ENCODE data around the gene EPDR1. TPM values are rescaled to one million over a fixed set of nuclear protein-coding genes. Genes with fewer than 3 reads are reported as not detected.

The EPDR1 gene
- total and polyA plus RNA-seq, 2 of the 4 experiments (the other 2 are of a cell fraction): under 0.01 to 0.09 TPM

- no peak overlapping the region for H3K23ac ChIP-seq (ENCODE audit: low read depth, low read length)
- no peak overlapping the region for H4K91ac ChIP-seq (ENCODE audit: insufficient read depth, low read depth, low read length)
- no peak overlapping the region for H2AK9ac ChIP-seq (replicated peaks; ENCODE audit: low read depth, low read length, poor library complexity)
- ATAC-seq (ENCODE audit: low read depth) (no peak), DNase-seq (no peak)
- no peak overlapping the region for H3K56ac ChIP-seq (ENCODE audit: extremely low read depth, insufficient read depth, low read length)
- H3K9me1 ChIP-seq (ENCODE audit: insufficient read depth, low read length): no peaks in the 10 kb centered on the region
- H3K79me1 ChIP-seq (ENCODE audit: low read depth in 1 of 2, low read length in 2 of 2): no peaks in the 10 kb centered on the region
- no peaks in the 10 kb centered on the region for H4K20me1 ChIP-seq (ENCODE audit: insufficient read depth, low read length)
- in situ Hi-C loops (cut with MboI; ENCODE audit: low sequenced_read_pairs): no loop called here
- H4K5ac ChIP-seq (ENCODE audit: low read depth, low read length): no peak overlapping the region
- ChIA-PET CTCF (no interaction called here), POLR2A (ENCODE audit: unreplicated experiment) (no interaction called here)
- H2AK5ac ChIP-seq (ENCODE audit: low read depth, low read length): no peak overlapping the region
- H3K9me3 ChIP-seq (ENCODE audit: control insufficient read depth, insufficient read depth, low read length): peaks cover 4% of the 10 kb centered on the region; the same call in 1 of the 2 replicates
- TF ChIP-seq MXI1 (IDR thresholded peaks at IDR 0.05; ENCODE audit: borderline replicate concordance, low read depth, low read length) (no peak), RCOR1 (IDR thresholded peaks at IDR 0.05; ENCODE audit: insufficient replicate concordance, low read length) (no peak)
- H3K27ac ChIP-seq (ENCODE audit: insufficient read depth, low read length): no peak overlapping the region
- H3K4me1 ChIP-seq (ENCODE audit: control insufficient read depth, insufficient read depth, low read length): no peaks in the 10 kb centered on the region
- no peak overlapping the region for H3K4me2 ChIP-seq (ENCODE audit: low read depth, low read length)
- intact Hi-C loops (cut with micrococcal nuclease): no loop called here
- no peak overlapping the region for H2BK5ac ChIP-seq (ENCODE audit: low read depth, low read length, poor library complexity, severe bottlenecking)
- H3K4me3 ChIP-seq (ENCODE audit: insufficient read depth, low read depth, low read length): no peak overlapping the region
- no peak overlapping the region for H3K18ac ChIP-seq (ENCODE audit: low read depth, low read length)
- no peak overlapping the region for H4K8ac ChIP-seq (ENCODE audit: low read depth in 2 of 2, low read length in 2 of 2)
- H2AFZ ChIP-seq (replicated peaks; ENCODE audit: low read length, poor library complexity): no peak overlapping the region
- H2BK20ac ChIP-seq (ENCODE audit: low read depth, low read length): no peak overlapping the region
- BruUV-seq (replicated peaks): no TSS peak
- H3K14ac ChIP-seq (replicated peaks; ENCODE audit: low read depth, low read length): no peak overlapping the region
- no peak overlapping the region for H3K9ac ChIP-seq (ENCODE audit: low read depth, low read length)
- H2BK120ac ChIP-seq (ENCODE audit: low read depth, low read length): no peak overlapping the region
- H3K4ac ChIP-seq (ENCODE audit: low read depth, low read length): no peak overlapping the region
- no peaks in the 10 kb centered on the region for H3K27me3 ChIP-seq (ENCODE audit: control insufficient read depth, insufficient read depth, low read length)
- no peaks in the 10 kb centered on the region for H3K36me3 ChIP-seq (ENCODE audit: control insufficient read depth, insufficient read depth, low read length)
- whole genome bisulfite sequencing, 2 experiments (ENCODE audit: extremely low coverage in 2 of 2, insufficient read length in 1 of 2): no CpG with 5 or more reads among the region's 2 CpGs
- no peak overlapping the region for H2BK15ac ChIP-seq (ENCODE audit: low read depth, low read length)
- dilution Hi-C loops (cut with HindIII; ENCODE audit: low sequenced_read_pairs, unreplicated experiment): no loop called here
These were observed 12.1 kb downstream of the EPDR1 start for GRCh38 chr7:37932543-37932942.
